Transverse colon (tissue), 4 donors: ENCODE results near the gene SLC4A5.
A peak's percentile ranks its signal among the peaks of the same experiment; 100 is the strongest.

Experiments used
- CTCF ChIP-seq, 5 experiments: fragments of 200-600 bp in 3 of 5; fragments of 450-650 bp in 2 of 5; sonication (generic) in 3 of 5; IDR thresholded peaks; 1 replicate in 2 of 5; 2 replicates in 3 of 5; pipeline ENCODE4 v1.5.1; 2016 to 2017; ENCODE audit warnings: antibody characterized with exemption in 5 of 5, inconsistent platforms in 3 of 5, mild to moderate bottlenecking in 2 of 5, moderate library complexity in 1 of 5
- POLR2AphosphoS5 ChIP-seq, 3 donors: sonication (generic); formaldehyde crosslinking; IDR thresholded peaks; one replicate each; pipeline ENCODE4 v1.6.1; 2016; ENCODE audit warnings: antibody characterized with exemption in 3 of 3

GRCh38 chr2:74198461-74199274 is 144.5 kb downstream of the SLC4A5 start, which contains the start of gene MTHFD2:
- TF ChIP-seq CTCF (IDR thresholded peaks at IDR 0.05), result peak; percentile 73 to 87 (median 78)
- TF ChIP-seq POLR2AphosphoS5 (IDR thresholded peaks at IDR 0.05), result peak; percentile 88 to 96 (median 93)
